Gastrocnemius medialis (tissue), 4 donors: ENCODE measurements around the gene NRN1.

Experiments
- CTCF ChIP-seq, 5 experiments: fragments of 450-650 bp in 3 of 5; fragments of 200-600 bp in 2 of 5; sonication (generic) in 2 of 5; IDR thresholded peaks in 4 of 5; conservative IDR thresholded peaks in 1 of 5; 1 replicate in 4 of 5; 2 replicates in 1 of 5; pipeline ENCODE4 v1.5.1; 2016 to 2019; ENCODE audit warnings: antibody characterized with exemption in 5 of 5, mild to moderate bottlenecking in 3 of 5, moderate library complexity in 3 of 5
- POLR2A ChIP-seq, 2 donors: fragments of 450-650 bp; IDR thresholded peaks; one replicate each; pipeline ENCODE4 v1.6.1; 2017; ENCODE audit warnings: antibody characterized with exemption in 2 of 2, mild to moderate bottlenecking in 2 of 2, moderate library complexity in 2 of 2

GRCh38 chr6:5994999-5995657, 11.6 kb downstream of the NRN1 start:
- no peak for TF ChIP-seq POLR2A (IDR thresholded peaks at IDR 0.05)
- TF ChIP-seq CTCF (IDR thresholded peaks at IDR 0.05 in 4 of 5, conservative IDR thresholded peaks at IDR 0.05 in 1 of 5): no peak
